ENCODE data around the gene VTI1A.

Gene VTI1A

DNA sequence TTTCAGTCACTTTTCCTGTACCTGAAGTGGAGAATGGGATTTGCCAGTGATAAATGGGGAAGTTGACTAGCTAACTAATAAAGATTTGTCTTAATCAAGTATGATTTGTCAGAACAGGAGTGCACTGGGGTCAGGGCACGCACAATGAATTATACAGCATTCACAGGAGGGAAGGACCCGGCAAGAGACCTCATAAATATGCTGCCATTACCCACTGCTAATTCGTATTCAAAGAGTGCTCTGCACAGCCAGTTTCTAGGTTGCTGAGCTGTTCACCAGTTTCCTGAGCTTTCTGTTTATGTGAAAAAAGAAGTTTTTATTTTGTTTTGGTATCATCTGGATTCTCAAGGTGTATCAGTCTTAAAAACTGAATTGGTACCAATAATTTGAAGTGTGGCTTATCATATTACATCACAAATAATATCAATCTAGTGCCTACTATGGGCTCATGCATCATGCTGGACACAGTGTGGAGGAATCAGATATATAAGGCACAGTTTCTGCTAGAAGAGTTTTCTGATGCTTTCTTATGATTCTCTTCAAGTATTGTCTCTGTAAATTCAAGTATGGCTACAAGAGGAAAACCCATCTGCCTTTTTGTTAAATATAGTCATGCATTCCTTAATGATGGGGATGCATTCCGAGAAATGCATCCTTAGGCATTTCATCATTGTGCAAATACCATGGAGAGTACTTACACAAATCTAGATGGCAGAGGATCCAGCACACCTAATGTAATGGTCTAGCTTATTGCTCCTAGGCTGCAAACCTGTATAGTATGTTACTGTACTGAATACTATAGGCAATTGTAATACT lies 202.2 kb downstream of the VTI1A start:
- ATAC-seq (replicated peaks; ENCODE audit: extremely low read depth, poor library complexity, severe bottlenecking) (no peak), DNase-seq (ENCODE audit: low spot score in 2 of 2) (no peak)
- peaks cover 5% of the 10 kb centered on the region for H3K36me3 Mint-ChIP-seq (ENCODE audit: insufficient read depth)
- H3K4me1 Mint-ChIP-seq, result no peaks in the 10 kb centered on the region
- H3K9me3 Mint-ChIP-seq, result no peaks in the 10 kb centered on the region
- H3K4me3 Mint-ChIP-seq, result no peak overlapping the region
- H3K27me3 Mint-ChIP-seq, result no peaks in the 10 kb centered on the region
- H3K27ac Mint-ChIP-seq (ENCODE audit: low read depth), result no peak overlapping the region

DNA sequence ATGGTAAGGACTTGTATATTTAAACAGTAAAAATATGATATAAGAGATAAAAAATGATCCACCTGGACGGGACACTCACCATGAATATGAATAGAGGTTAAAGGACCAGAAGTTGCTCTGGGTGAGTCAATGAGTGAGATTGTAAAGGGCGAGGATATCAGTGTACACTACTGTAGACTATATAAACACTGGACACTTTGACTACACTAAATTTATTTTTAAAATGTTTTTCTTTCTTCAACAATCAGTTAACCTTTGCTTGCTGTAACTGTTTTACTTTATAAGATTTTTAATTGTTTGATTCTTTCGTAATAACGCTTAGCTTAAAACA lies 202.8 kb downstream of the VTI1A start:
- ATAC-seq (replicated peaks; ENCODE audit: extremely low read depth, poor library complexity, severe bottlenecking) (no peak), DNase-seq (ENCODE audit: low spot score in 2 of 2) (no peak)
- no peaks in the 10 kb centered on the region for H3K27me3 Mint-ChIP-seq
- no peak overlapping the region for H3K4me3 Mint-ChIP-seq
- peaks cover 5% of the 10 kb centered on the region for H3K36me3 Mint-ChIP-seq (ENCODE audit: insufficient read depth)
- no peaks in the 10 kb centered on the region for H3K4me1 Mint-ChIP-seq
- H3K9me3 Mint-ChIP-seq, result no peaks in the 10 kb centered on the region
- no peak overlapping the region for H3K27ac Mint-ChIP-seq (ENCODE audit: low read depth)

DNA sequence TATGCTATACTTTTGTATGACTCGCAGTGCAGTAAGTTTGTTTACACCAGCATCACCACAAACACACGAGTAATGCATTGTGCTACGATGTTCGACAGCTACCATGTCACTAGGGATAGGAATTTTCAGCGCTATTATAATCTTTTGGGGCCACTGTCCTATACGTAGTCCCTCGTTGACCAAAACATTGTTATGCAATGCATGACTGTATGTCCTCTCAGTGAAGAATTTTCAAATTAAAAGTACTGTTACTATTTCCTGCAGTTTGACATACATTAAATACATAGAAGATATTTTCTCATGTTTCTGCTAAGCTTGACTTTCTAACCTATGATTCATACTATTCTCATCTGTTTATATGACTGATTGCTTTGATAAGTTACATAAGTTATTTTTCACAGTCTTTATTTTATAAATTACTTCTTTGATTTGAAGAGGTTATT lies 203.6 kb downstream of the VTI1A start:
- Mint-ChIP-seq H3K9me3 (no peaks in the 10 kb centered on the region), H3K4me1 (no peaks in the 10 kb centered on the region), H3K27me3 (no peaks in the 10 kb centered on the region), H3K27ac (ENCODE audit: low read depth) (no peak overlapping the region), H3K4me3 (no peak overlapping the region), H3K36me3 (ENCODE audit: insufficient read depth) (peaks cover 5% of the 10 kb centered on the region)
- no peak for DNase-seq (ENCODE audit: low spot score in 2 of 2)
- ATAC-seq (replicated peaks; ENCODE audit: extremely low read depth, poor library complexity, severe bottlenecking), result no peak

DNA sequence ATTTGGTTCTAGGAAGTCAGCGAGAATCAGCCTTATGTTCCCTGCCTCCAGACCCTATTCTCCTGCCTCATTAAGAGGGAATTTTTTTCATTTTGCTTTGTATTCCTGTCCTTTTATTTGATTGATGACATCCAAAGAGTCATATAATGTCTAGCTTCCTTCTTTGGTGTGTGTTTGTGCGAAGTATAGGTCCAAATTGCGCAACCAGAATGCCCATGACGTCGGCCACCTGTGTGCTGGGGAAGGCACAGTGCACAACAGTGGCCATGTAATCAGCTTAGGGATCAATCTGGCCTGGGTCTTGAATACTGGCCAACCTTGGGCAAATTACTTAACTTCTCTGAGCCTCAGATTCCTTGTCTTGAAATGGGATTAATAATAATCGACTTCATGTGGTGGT lies 206.2 kb downstream of the VTI1A start:
- Mint-ChIP-seq H3K4me3 (no peak overlapping the region), H3K27me3 (no peaks in the 10 kb centered on the region), H3K4me1 (no peaks in the 10 kb centered on the region), H3K27ac (ENCODE audit: low read depth) (no peak overlapping the region), H3K9me3 (no peaks in the 10 kb centered on the region), H3K36me3 (ENCODE audit: insufficient read depth) (peaks cover 5% of the 10 kb centered on the region)
- DNase-seq (ENCODE audit: low spot score in 2 of 2) (no peak), ATAC-seq (replicated peaks; ENCODE audit: extremely low read depth, poor library complexity, severe bottlenecking) (no peak)

DNA sequence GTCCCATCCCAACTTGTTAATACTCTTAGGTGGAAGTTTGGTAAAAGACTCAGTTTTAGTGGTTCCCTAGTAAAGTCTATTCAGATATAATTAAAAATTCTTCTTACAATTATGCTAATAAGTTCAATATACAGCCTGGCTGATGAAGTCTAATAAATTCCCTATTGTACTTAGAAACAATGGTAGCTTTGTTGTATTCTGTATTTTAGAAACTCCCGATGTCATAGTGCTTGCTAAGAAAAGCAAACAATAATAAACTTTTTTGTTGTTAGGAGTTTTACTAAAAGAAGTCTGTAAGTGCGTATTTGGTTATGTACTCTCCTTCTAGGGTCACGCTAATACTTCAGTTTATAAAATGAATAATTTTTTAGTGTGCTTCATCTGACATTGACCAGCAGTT lies 206.8 kb downstream of the VTI1A start:
- Mint-ChIP-seq H3K27ac (ENCODE audit: low read depth) (no peak overlapping the region), H3K9me3 (no peaks in the 10 kb centered on the region), H3K4me1 (no peaks in the 10 kb centered on the region), H3K36me3 (ENCODE audit: insufficient read depth) (peaks cover 5% of the 10 kb centered on the region), H3K4me3 (no peak overlapping the region), H3K27me3 (no peaks in the 10 kb centered on the region)
- ATAC-seq (replicated peaks; ENCODE audit: extremely low read depth, poor library complexity, severe bottlenecking) (no peak), DNase-seq (ENCODE audit: low spot score in 2 of 2) (no peak)

DNA sequence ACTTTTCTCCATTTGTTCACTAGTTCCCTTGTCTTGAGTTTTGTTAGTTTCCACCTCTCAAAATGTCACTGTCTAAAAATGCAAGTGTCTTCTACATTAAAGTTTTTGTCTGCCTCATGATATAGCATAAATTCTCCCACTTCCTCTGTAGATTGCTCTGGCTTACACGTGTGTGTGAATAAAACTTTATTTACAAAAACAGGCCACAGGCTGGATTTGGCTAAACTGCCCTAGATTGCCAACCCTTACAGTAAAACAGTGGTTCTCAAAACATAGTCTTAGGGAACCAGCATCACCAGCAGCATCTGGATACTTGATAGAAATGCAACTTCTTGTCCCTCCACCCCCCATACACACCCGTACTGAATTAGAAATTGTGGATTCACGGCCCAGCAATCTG lies 207.8 kb downstream of the VTI1A start:
- ATAC-seq (replicated peaks; ENCODE audit: extremely low read depth, poor library complexity, severe bottlenecking) (no peak), DNase-seq (ENCODE audit: low spot score in 2 of 2) (no peak)
- Mint-ChIP-seq H3K36me3 (ENCODE audit: insufficient read depth) (peaks cover 3% of the 10 kb centered on the region), H3K27me3 (no peaks in the 10 kb centered on the region), H3K9me3 (no peaks in the 10 kb centered on the region), H3K4me1 (no peaks in the 10 kb centered on the region), H3K4me3 (no peak overlapping the region), H3K27ac (ENCODE audit: low read depth) (no peak overlapping the region)

DNA sequence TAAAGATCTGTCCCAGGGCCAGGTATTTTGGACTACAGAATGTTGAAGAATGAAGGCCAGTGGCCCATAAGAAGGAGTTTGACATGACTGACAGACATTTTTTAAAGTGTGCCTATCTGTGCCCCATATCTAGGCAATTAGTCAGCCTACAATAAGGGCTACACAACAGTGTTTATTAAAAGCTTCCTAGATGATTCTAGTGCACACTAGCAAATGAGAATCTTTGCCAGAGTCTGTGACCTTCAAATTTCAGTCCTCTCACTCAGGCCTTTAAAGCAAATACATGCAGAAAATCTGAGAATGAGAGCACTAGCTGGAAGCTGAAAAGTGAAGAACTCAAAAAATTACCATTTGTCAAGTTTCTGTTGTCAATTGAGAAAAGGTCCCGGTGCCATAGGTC lies 208.7 kb downstream of the VTI1A start:
- H3K27me3 Mint-ChIP-seq, result no peaks in the 10 kb centered on the region
- peaks cover 3% of the 10 kb centered on the region for H3K36me3 Mint-ChIP-seq (ENCODE audit: insufficient read depth)
- no peak overlapping the region for H3K4me3 Mint-ChIP-seq
- no peaks in the 10 kb centered on the region for H3K4me1 Mint-ChIP-seq
- DNase-seq (ENCODE audit: low spot score in 2 of 2) (no peak), ATAC-seq (replicated peaks; ENCODE audit: extremely low read depth, poor library complexity, severe bottlenecking) (no peak)
- no peaks in the 10 kb centered on the region for H3K9me3 Mint-ChIP-seq
- no peak overlapping the region for H3K27ac Mint-ChIP-seq (ENCODE audit: low read depth)

DNA sequence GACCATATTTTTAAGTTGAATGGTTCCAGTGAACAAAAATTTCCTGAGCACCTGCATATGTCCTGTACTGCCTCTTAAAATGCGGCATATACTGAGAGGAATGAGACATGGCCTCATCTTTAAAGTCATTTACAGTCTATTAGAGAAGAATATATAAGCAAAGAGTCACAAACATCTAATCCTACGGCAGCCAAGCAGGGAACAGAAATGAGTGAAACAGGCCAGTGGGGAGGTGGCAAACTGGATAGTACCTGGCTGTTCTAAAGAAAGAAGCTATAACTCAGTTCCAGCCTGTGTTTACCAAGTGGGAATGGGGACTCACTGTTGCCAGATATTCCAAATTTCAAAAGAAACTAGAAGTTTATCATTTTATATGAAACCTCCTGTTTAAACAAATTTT lies 211.4 kb downstream of the VTI1A start:
- Mint-ChIP-seq H3K27ac (ENCODE audit: low read depth) (peak overlapping the region; percentile 22), H3K36me3 (ENCODE audit: insufficient read depth) (no peaks in the 10 kb centered on the region), H3K27me3 (no peaks in the 10 kb centered on the region), H3K9me3 (no peaks in the 10 kb centered on the region), H3K4me3 (no peak overlapping the region), H3K4me1 (no peaks in the 10 kb centered on the region)
- DNase-seq (ENCODE audit: low spot score in 2 of 2) (no peak), ATAC-seq (replicated peaks; ENCODE audit: extremely low read depth, poor library complexity, severe bottlenecking) (no peak)

DNA sequence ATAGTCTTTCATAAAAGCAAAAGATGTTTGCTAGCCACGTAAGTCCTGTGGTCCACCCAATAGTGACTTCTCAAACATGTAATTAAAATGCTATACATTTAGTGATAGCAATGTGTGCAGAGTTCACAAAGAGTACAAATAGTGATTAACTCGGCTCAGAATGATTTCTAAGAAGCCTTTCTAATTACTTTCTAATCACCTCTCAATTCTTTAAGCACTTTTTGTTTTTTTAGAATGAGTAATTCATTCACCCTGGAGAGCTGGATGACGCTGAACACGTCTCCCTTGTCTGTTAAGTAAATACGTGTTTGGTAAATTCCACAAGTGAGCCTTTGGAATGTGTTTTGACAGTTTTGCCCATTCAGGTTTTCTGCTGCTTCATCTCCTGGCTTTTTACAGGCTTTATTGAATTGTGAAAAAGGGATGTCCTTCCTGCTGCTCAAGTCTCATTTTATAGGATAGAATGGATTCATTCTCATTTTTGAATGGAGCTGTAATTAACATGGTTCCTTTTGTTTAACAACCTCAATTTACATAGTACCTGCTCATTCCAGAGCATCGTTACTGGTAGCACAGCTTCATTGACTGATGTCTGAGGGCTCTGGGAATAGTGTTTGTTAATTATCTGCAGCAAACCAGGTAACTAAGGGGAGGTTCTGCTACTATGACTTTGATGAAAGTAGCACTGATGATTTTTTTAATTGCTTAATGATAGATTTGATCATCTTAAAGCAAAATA lies 212.1 kb downstream of the VTI1A start:
- no peak for ATAC-seq (replicated peaks; ENCODE audit: extremely low read depth, poor library complexity, severe bottlenecking)
- Mint-ChIP-seq H3K4me3 (no peak overlapping the region), H3K36me3 (ENCODE audit: insufficient read depth) (no peaks in the 10 kb centered on the region), H3K9me3 (no peaks in the 10 kb centered on the region), H3K27me3 (no peaks in the 10 kb centered on the region), H3K4me1 (no peaks in the 10 kb centered on the region), H3K27ac (ENCODE audit: low read depth) (no peak overlapping the region)
- DNase-seq (ENCODE audit: low spot score in 2 of 2), result no peak

DNA sequence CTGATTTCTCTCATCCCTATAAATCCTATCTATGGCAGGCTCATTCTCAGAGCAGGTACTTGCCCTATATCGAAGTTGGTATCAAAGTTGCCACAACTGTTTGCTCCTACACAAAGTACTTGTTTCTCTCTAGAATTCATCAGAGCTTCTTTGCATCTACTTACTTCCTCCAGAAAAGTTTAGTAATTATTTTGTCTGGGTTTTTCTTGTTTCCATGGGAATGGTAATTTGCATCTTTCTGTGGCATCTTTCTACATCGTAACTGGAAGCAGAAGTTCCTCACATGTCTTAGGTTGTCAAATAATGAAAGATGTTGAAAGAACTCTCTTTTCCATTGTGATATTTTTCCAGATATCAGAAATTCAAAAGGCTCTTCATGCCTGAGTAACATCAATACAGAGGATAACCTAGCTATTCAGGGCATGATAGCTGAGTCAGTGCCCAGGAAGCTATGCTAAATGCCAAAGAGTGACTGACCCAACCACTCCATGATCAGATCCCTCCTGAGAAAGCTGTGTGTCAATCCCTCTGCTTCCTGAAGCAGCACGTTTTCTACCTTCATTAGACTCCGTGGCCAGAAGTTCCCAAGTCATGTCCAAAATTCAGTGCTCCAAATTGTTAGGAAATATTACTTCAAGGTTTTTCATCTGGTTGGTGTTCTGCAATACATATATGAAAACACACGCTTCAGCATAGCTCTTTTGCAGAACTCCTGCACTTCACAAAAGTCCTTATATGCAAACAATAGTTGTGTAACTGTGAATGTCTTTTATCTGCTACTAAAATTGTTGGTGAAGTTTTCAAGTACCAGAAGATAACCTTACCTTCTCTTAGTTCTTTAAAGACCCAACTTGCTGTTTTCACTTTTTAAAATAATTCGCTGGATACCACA lies 216.5 kb downstream of the VTI1A start:
- Mint-ChIP-seq H3K4me3 (no peak overlapping the region), H3K27me3 (no peaks in the 10 kb centered on the region)

DNA sequence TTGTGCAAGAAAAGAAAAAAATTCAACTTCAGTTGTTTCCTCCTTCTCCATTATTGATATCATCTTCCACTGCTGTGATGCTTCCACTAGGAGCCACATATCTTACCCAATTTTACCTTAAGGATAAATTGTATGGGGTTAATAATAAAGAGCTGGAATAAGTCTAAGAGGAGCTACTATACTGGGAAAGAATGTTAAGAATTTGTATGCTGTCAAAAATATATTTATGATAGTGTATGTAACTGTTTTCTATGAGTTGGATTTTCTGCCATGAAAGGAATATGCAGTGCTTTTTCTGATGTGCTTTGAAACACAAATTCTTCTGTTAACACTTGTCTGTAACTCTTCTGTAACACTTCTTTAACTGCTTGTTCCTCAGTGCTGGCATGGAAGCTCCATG lies 219.1 kb downstream of the VTI1A start:
- ATAC-seq (replicated peaks; ENCODE audit: extremely low read depth, poor library complexity, severe bottlenecking), result no peak
- Mint-ChIP-seq H3K4me1 (no peaks in the 10 kb centered on the region), H3K27ac (ENCODE audit: low read depth) (no peak overlapping the region)

More for the DNA sequence above, 216.5 kb downstream of the VTI1A start:
- H3K9me3 Mint-ChIP-seq, result no peaks in the 10 kb centered on the region
- ATAC-seq (replicated peaks; ENCODE audit: extremely low read depth, poor library complexity, severe bottlenecking) (no peak), DNase-seq (ENCODE audit: low spot score in 2 of 2) (no peak)
- no peak overlapping the region for H3K27ac Mint-ChIP-seq (ENCODE audit: low read depth)
- no peaks in the 10 kb centered on the region for H3K4me1 Mint-ChIP-seq
- peaks cover 6% of the 10 kb centered on the region for H3K36me3 Mint-ChIP-seq (ENCODE audit: insufficient read depth)

DNA sequence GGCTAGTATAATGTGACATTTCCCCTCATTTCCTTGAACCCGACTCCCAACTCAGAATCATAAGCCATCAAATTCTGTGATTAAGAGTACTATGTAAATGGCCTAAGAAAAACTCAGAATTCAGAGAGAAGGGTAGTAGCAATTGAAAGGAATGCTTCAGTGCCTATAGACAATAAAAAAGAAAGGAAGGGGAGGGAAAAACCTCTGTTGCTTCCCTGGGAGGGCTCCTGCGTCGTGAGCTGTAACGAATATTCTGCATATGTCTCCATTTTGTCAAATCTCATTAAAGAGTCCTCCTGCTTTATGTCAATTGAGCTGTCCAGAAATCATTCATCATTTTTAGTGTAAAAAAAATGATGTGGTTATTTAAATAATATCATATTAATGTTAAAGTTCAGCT lies 223.0 kb downstream of the VTI1A start:
- Mint-ChIP-seq H3K36me3 (ENCODE audit: insufficient read depth) (peaks cover 18% of the 10 kb centered on the region), H3K4me3 (no peak overlapping the region), H3K4me1 (no peaks in the 10 kb centered on the region), H3K27ac (ENCODE audit: low read depth) (no peak overlapping the region), H3K27me3 (no peaks in the 10 kb centered on the region), H3K9me3 (no peaks in the 10 kb centered on the region)
- ATAC-seq (replicated peaks; ENCODE audit: extremely low read depth, poor library complexity, severe bottlenecking) (no peak), DNase-seq (ENCODE audit: low spot score in 2 of 2) (no peak)

More for the DNA sequence above, 219.1 kb downstream of the VTI1A start:
- Mint-ChIP-seq H3K9me3 (no peaks in the 10 kb centered on the region), H3K4me3 (no peak overlapping the region), H3K27me3 (no peaks in the 10 kb centered on the region), H3K36me3 (ENCODE audit: insufficient read depth) (peaks cover 13% of the 10 kb centered on the region)
- no peak for DNase-seq (ENCODE audit: low spot score in 2 of 2)

Measured in central memory CD8-positive, alpha-beta T cell (primary cell).